ENCODE results near the gene ALLC. TPM values are rescaled to one million over a fixed set of nuclear protein-coding genes. Genes with fewer than 3 reads are reported as not detected.

The ALLC gene
- polyA plus RNA-seq, 1 experiment = not detected

DNA sequence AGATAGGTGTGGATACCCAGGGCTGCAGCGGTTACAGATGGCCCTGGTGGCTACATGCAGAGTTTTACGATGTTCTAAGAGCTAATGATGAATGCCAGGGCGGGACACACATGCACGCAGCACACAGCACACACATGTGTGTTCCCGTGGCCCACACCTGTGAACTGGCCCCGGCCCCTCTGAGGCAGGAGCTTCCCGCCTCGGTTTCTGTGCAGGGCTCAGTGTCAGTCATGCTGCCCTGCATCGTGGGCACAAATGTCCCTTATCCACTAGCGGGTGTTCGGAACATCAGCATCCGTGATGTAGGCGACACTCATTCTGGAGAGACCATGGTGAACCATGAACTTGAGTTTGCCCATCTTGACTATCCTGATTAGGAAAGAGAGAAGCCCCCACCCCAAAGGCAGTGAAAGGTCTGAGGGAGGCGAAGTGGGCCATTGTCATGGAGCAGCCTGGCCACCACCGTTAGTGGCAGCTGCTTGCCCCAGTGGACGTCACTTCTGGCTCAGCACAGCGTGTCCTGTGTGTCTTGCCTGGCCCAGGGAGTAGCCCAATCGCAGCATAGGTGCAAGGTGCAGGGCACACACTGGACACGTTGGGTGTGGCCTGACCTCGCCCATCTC, 89.1 kb downstream of the ALLC start:
- POLR2A ChIA-PET = interaction anchor here (0.6 kb wide), 1 partner anchor 138 kb away, joined by 6 read pairs; no protein-coding TSS in a partner anchor
- TF ChIP-seq, protein P1, sequence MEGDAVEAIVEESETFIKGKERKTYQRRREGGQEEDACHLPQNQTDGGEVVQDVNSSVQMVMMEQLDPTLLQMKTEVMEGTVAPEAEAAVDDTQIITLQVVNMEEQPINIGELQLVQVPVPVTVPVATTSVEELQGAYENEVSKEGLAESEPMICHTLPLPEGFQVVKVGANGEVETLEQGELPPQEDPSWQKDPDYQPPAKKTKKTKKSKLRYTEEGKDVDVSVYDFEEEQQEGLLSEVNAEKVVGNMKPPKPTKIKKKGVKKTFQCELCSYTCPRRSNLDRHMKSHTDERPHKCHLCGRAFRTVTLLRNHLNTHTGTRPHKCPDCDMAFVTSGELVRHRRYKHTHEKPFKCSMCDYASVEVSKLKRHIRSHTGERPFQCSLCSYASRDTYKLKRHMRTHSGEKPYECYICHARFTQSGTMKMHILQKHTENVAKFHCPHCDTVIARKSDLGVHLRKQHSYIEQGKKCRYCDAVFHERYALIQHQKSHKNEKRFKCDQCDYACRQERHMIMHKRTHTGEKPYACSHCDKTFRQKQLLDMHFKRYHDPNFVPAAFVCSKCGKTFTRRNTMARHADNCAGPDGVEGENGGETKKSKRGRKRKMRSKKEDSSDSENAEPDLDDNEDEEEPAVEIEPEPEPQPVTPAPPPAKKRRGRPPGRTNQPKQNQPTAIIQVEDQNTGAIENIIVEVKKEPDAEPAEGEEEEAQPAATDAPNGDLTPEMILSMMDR (IDR thresholded peaks at IDR 0.05; ENCODE audit: low read depth, low read length) = no peak
- no peak for DNase-seq (ENCODE audit: low read depth, low spot score)
- CTCF ChIA-PET = no interaction called here
- Histone ChIP-seq H3K27me3 (ENCODE audit: control insufficient read depth, insufficient read depth, low read length) (peaks cover 7% of the 10 kb centered on the region), H3K4me3 (ENCODE audit: low read depth, low read length) (no peak overlapping the region), H3K27ac (ENCODE audit: low read depth, low read length) (no peak overlapping the region), H3K9me3 (ENCODE audit: control insufficient read depth, insufficient read depth, low read length) (no peaks in the 10 kb centered on the region; the same call in 1 of the 2 replicates)

DNA sequence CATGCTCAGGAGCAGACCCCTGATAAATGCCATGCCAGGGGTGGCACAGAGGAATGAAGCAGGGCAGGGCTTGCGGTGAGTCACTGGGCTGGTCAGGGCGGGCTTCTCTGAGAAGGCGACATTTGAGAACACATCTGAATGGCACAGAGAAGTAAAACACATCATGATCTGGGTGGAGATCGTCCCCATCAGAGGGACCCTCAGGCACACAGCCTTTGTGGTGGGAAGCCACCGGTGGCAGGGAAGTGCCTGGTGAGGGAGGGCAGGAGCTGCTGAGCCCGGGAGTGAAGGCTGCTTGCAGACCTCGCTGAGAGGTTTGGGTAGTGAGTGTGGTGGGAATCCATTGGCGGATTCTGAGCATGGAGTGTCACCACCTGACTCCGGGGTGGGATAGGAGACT, 89.8 kb downstream of the ALLC start:
- Histone ChIP-seq H3K27ac (ENCODE audit: low read depth, low read length) (no peak overlapping the region), H3K4me3 (ENCODE audit: low read depth, low read length) (no peak overlapping the region), H3K9me3 (ENCODE audit: control insufficient read depth, insufficient read depth, low read length) (no peaks in the 10 kb centered on the region; the same call in 1 of the 2 replicates), H3K27me3 (ENCODE audit: control insufficient read depth, insufficient read depth, low read length) (peaks cover 7% of the 10 kb centered on the region)
- TF ChIP-seq, protein P1 (IDR thresholded peaks at IDR 0.05; ENCODE audit: low read depth, low read length) = no peak
- CTCF ChIA-PET = interaction anchor here (1.0 kb wide), 1 partner anchor 79 kb away, joined by 3 read pairs; no protein-coding TSS in a partner anchor
- DNase-seq (ENCODE audit: low read depth, low spot score) = no peak
- POLR2A ChIA-PET = no interaction called here

DNA sequence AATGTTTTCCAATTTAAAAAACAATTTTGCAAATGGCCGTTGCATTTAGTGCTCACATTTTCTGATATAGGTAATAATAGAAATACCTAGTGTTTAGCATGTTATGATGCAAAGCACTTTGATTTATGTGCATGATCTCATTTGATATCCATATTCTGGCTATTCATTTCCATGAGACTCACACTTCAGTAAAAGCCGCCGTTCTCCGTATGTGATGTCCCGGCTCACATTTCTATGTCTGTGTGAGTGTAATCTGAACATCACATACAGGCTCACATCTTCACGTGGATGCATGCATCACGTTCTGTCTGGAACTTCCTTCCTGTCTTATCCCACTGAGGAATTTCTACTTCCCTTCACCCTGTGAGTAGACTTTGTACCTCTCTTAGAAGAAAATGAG, 91.2 kb downstream of the ALLC start:
- TF ChIP-seq, protein P1 (IDR thresholded peaks at IDR 0.05; ENCODE audit: low read depth, low read length) = no peak
- DNase-seq (ENCODE audit: low read depth, low spot score) = no peak
- no peak overlapping the region for H3K27ac ChIP-seq (ENCODE audit: low read depth, low read length)
- H3K4me3 ChIP-seq (ENCODE audit: low read depth, low read length) = no peak overlapping the region
- H3K27me3 ChIP-seq (ENCODE audit: control insufficient read depth, insufficient read depth, low read length) = peaks cover 12% of the 10 kb centered on the region
- ChIA-PET CTCF (interaction anchor here (1.2 to 1.6 kb wide), 2 partner anchors 21 to 31 kb away, joined by 3 to 6 read pairs; no protein-coding TSS in a partner anchor), POLR2A (no interaction called here)
- H3K9me3 ChIP-seq (ENCODE audit: control insufficient read depth, insufficient read depth, low read length) = no peaks in the 10 kb centered on the region; the same call in 1 of the 2 replicates

DNA sequence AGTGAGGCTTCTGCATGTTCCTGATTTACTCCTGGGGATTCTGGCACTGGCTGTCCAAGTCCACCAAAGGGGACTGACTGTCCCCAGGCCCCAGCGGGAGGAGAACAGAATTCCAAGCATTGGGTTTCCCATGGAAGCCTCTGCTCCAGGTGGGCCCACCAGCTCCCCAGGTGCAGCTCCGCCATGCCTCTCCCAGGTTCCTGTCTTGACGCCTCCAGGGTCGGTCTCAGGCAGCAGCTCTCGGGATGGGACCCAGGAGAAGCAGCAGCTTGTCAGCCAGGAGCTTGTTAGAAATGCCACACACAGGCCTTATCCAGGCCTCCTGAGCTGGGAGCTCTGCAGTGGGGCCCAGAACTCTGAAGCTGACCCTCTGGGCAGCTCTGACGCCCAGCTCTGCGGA, 93.3 kb downstream of the ALLC start:
- Histone ChIP-seq H3K9me3 (ENCODE audit: control insufficient read depth, insufficient read depth, low read length) (no peaks in the 10 kb centered on the region; the same call in none of the 2 replicates), H3K27ac (ENCODE audit: low read depth, low read length) (no peak overlapping the region), H3K27me3 (ENCODE audit: control insufficient read depth, insufficient read depth, low read length) (peaks cover 10% of the 10 kb centered on the region), H3K4me3 (ENCODE audit: low read depth, low read length) (no peak overlapping the region)
- CTCF ChIA-PET = interaction anchor here (1.3 to 2.6 kb wide), 2 partner anchors 23 to 76 kb away, joined by 4 to 11 read pairs; no protein-coding TSS in a partner anchor
- TF ChIP-seq, protein P1 (IDR thresholded peaks at IDR 0.05; ENCODE audit: low read depth, low read length) = no peak
- POLR2A ChIA-PET = interaction anchor here (0.7 kb wide), 1 partner anchor 193 kb away, joined by 4 read pairs; no protein-coding TSS in a partner anchor
- no peak for DNase-seq (ENCODE audit: low read depth, low spot score)

DNA sequence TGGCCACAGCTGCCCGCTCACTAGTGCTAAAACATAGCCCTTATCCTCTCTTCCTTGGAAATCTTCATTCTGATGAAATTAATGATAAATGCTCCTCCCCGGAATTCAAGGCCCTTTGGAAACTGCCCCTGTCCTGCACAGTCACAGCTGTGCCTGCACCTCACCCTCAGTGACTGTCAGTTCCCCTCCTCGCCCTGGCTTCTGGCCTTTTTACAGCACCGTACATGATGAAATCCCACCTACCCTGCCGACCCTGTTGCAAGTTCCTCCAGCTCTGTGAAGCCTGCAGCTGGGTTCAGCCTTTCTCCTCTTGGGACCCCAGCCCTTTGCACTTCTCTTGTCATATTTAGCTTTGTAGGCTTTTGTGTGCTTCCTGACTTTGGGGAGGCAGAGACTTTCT, 93.8 kb downstream of the ALLC start:
- DNase-seq (ENCODE audit: low read depth, low spot score) = no peak
- H3K4me3 ChIP-seq (ENCODE audit: low read depth, low read length) = no peak overlapping the region
- no peak overlapping the region for H3K27ac ChIP-seq (ENCODE audit: low read depth, low read length)
- TF ChIP-seq, protein P1 (IDR thresholded peaks at IDR 0.05; ENCODE audit: low read depth, low read length) = no peak
- POLR2A ChIA-PET = no interaction called here
- CTCF ChIA-PET = interaction anchor here (2.6 kb wide), 1 partner anchor 24 kb away, joined by 11 read pairs; no protein-coding TSS in a partner anchor
- no peaks in the 10 kb centered on the region; the same call in none of the 2 replicates for H3K9me3 ChIP-seq (ENCODE audit: control insufficient read depth, insufficient read depth, low read length)
- H3K27me3 ChIP-seq (ENCODE audit: control insufficient read depth, insufficient read depth, low read length) = peaks cover 9% of the 10 kb centered on the region

Data from AG04450 (cell line).